Skin of body (tissue), 2 donors: Measurements from ENCODE around the gene TCIRG1. TPM values are rescaled to one million over a fixed set of nuclear protein-coding genes. Genes with fewer than 3 reads are reported as not detected.

Experiments used
- DNase-seq: peaks from one replicate; lab custom pipeline; 2025; lab: John Stamatoyannopoulos, UW
- total RNA-seq: library from RNA; depleted of rRNA; stranded (reverse); fragments of >200 nt; gene quantifications from one replicate; pipeline ENCODE4 v1.2.3, GENCODE V29; 2014

Gene TCIRG1
- total RNA-seq, 1 donor from 2014 or later, result 22.5 TPM

DNA sequence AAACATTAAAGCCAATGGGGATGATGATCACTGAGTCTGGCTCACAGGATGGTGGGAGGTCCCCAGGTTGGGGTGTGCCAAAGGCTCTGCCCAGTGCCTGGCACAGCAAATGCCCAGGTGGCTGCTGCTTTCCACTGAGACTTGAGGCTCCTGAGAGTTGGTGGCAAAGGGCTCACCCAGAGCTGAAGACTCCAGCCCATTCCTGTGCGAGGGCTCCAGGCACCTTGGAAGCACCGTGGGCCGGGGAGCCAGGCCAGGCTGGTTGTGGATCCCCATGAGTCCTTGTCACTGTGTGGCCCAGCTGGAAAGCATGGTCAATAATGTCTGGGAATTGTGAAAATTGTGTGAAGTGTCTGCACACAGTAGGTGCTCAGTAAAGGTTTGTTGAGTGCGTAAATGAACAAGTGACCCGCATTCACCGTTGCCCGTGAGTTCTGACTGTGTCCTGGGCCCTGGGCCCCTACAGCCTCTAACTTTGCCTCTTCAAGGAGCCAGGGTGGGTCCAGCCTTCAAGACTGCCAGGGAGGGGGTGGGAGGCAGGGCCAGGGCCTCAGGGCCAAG, 32.1 kb upstream of the TCIRG1 start:
- DNase-seq, result no peak

DNA sequence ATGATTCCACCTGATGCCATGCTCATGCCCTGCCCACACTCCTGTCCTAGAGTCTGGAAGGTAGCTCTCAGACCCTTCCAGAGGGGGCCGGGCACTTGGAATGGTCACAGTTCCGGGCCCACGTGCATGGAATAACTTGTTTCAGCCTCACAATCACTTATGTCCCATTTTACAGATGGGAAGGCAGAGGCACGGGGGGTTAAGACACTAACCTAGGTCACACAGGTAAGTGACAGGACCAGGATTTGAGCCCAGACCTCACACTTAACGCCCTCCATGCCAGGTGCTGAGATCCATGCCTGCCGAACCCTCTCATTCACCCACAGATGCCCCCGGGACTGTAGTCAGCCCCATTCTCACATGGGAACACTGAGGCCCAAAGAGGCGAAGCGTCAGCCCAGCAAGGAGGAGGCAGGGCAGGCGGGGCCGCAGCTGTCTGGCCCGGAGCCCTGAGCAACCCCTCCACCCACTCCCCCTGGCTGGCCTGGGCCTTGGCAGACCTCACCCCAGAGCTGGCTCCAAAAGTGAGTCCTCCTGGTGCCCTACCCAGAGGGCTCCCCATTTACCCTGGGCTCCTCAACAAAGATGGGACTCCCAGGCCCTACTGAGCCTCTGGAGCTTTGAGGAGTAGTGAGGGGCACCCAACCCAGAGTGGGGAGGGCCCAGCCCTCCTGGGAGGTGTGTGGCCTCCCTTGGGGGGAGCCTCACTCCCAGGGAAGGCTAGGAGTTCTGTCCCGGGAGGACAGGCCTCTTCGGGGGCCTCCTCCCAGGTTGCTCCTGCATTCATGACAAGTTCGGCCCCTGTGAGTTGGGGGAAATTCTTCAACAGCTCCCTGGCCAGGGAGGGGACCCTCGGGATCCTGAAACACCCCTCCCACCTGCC, 31.1 kb upstream of the TCIRG1 start:
- no peak for DNase-seq

- no peak for DNase-seq
These were observed 30.2 kb upstream of the TCIRG1 start for GRCh38 chr11:68008381-68009337.

- no peak for DNase-seq
These were observed 29.3 kb upstream of the TCIRG1 start for GRCh38 chr11:68009391-68010089.

- no peak for DNase-seq
These were observed 28.5 kb upstream of the TCIRG1 start, which contains the start of gene ALDH3B1 for GRCh38 chr11:68010090-68011041. ALDH3B1 (plus strand) TSS chr11:68010327; CDS start chr11:68015298, 4,971 bp downstream.

DNA sequence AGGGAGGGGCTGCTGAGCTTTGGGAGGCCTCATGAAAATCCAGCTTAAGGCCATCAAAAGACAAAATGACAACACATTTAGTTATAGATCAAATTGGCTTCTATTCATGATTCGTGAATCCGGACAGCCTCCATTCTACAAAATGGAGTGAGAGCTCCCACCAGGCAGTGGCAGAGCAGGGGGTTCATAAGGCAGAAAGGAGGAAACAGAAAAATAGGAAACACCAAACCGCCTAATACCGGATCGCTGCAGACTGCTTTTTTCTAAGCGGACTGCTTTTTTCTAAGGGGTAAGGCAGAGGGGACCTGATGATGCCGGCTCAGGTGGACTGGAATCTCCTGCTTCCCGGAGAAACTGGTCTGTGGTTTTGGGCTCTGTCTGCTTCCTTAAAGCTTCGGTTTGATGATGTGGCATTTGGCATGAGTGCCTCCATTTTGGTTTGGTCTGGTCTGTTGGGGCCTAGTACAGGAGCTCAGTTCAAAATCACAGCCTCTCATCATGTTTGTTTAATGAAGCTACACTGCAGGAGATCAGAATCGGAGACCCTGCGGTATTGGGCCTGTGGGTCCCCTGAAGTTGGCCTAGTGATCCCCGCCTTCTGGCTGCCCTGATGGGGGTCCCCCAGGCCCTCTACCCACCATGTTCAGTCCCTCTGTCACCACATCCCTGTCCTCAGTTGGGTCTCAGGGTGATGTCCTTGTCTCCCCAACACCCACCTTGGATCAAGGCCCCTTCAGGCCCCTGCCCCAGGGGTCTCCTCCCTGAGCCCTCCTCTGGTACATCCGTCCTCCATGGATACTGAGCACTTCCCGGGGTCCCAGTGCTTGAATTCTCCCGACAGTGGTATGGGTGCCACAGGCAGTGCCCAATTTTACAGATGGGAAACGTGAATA, 27.5 kb upstream of the TCIRG1 start:
- DNase-seq, result no peak

DNA sequence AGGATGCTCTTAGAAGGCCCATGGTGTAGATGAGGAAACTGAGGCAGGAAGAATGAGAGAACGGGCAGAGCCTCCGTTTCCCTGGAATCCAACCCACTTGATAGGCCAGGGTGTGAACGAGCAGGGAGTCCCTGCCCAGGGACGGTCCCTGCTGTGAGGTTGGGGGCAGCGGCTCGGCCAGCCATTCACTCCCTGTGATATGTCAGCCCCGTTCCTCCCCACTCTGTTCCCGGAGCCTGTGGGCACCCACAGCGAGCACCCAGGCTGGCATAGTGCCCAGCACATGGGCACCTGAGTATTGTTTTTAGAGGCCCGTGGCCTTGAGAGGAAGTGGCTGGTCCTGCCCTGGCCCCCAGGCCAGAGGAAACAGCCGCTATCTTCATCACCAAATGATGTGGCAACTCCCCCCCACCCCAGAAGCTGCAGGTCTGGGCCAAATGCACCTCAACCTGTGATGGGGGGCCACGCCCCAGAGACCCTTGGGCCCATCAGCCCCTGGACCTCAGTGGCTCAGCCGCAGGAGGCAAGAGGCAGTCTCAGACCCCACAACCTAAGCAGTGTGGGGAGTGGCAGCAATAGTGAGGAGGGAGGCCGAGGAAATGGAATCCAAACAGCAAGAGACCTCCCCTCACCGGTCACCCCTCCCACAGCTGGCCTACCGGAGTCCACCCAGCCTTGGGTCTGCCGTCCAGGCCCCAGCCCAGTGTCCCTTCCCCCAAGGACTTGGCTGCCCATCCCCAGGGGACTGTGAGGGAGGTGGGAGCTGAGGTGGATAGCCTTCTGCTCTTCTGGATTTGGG, 26.6 kb upstream of the TCIRG1 start:
- DNase-seq, result no peak

- no peak for DNase-seq
These were observed 25.8 kb upstream of the TCIRG1 start for GRCh38 chr11:68012843-68013610.

- DNase-seq, result no peak
These were observed 25.1 kb upstream of the TCIRG1 start for GRCh38 chr11:68013611-68014156.

- no peak for DNase-seq
These were observed 24.5 kb upstream of the TCIRG1 start for GRCh38 chr11:68014157-68014946.

- no peak for DNase-seq
These were observed 23.8 kb upstream of the TCIRG1 start for GRCh38 chr11:68014947-68015447.

- no peak for DNase-seq
These were observed 23.4 kb upstream of the TCIRG1 start for GRCh38 chr11:68015467-68015866.

DNA sequence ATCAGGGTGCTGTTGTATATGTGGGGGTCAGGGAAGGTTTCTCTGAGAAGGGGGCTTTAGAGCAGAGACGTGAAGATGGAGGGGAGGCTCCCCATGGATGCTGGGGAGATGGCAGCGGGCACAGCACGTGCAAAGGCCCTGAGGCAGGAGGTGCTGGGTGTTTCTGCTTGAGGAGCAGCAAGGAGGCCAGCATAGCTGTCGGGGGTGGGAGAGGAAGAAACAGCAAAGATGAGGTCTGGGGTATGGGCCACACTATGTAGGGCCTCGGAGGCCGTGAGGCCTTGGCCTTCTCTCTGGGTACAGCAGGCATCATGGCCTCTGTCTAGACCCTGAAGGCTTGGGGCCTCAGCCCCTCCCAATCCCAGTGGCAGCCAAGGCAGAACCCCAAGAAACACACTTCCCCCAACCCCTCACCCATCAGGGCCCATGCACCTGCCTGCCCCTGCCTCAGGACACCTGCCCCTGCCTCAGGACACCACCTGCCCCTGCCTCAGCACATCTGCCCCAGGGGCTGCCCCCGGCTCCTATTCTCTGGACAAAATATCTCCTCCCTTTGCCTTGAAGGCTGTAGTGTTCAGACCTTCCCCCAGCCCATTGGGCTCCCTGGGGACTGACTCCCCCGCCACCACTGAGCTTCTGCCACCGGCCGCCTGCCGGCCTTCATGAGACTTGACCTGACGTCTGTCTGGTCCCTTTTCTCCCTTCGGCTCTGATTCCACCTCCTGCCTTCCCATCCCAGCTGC, 22.5 kb upstream of the TCIRG1 start:
- DNase-seq, result no peak

DNA sequence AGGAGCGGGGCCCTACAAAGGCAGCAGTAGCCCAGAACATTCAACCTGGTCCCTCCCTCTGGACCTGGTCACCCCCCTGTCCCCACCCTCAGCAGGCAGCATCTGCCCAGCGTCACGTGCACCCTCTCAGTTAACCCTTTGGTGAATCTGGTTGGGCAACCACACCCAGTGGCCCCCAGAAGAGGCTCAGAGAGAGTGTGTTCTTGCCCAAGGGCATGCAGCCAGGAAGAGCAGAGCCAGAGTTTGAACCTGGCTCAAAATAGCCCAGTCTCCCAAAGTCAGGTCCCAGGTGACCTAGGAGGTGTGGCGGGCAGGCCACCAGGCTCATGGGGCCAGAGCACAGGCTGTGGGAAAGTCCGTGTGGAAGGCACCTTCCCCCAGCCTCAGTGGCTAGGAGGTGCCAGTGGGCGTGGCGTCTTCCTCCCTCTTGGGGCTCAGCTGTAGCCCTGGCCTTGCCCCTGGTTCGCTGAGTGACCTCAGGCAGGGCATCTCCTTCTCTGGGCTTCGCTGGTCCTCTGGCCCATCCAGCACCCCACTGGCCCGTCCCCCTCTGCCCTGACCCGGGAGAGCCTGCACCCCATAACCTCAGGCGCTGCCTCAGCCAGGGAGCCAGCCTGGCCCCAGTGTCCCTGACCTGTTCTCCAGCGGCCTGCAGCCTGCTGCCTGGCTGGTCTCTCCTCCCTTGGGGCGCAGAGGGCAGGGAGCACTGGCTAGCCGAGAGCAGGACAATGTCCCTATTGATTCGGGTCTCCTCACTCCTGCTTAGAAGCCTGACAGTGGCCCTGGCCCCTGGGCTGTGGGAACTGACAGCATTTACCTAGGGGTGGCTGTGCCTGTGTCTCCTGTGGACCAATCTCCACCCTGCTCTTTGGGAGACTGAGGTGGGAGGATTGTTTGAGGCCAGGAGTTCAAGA, 21.7 kb upstream of the TCIRG1 start:
- no peak for DNase-seq
